Mesangial cell (primary cell): ENCODE results near the gene PNMA6A. TPM values are rescaled to one million over a fixed set of nuclear protein-coding genes. Genes with fewer than 3 reads are reported as not detected.

Source experiments
- total RNA-seq: library from RNA; depleted of rRNA; stranded (reverse); fragments of >200 nt; gene quantifications from 2 replicates; pipeline ENCODE4 v1.2.3, GENCODE V29; 2015

PNMA6A gene
- total RNA-seq: 2.6 and 6.8 TPM in 2 replicates

DNA sequence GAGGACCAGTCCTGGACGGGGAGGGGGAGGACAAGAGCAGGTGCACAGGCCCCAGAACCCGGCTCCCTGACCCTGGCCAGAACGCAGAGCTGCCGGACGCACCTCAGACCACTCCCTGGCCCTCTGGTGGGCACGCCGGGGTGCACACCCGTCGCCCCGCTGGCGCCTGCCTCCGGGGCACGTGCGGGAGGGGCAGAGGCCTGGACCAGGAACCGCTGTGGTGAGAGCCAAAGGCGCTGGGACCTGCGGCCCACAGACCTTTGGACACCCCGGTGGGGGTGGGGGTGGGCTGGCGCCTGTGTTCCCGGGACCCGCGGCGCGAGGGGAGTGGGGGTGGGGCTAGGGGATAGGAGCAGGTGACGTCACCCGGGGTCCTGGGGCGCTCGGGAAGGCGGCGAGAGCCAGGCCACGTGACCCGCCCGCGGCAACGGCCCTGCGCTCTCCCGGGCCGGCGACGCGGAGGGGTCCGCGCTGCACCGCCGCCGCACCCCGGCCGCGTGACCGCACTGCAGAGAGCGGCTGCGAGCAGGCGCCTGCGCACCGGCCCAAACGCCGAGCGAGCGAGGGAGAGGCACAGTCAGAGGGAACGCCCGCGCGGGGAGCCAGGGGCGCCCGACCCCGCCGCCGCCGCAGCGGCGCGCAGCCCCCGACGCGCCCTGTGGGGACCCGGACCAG, at the start of gene PNMA6A:
PNMA6A (plus strand) TSS at position 546 of the 675 bp plus-strand sequence. CDS start 609 bp downstream, outside the sequence.

DNA sequence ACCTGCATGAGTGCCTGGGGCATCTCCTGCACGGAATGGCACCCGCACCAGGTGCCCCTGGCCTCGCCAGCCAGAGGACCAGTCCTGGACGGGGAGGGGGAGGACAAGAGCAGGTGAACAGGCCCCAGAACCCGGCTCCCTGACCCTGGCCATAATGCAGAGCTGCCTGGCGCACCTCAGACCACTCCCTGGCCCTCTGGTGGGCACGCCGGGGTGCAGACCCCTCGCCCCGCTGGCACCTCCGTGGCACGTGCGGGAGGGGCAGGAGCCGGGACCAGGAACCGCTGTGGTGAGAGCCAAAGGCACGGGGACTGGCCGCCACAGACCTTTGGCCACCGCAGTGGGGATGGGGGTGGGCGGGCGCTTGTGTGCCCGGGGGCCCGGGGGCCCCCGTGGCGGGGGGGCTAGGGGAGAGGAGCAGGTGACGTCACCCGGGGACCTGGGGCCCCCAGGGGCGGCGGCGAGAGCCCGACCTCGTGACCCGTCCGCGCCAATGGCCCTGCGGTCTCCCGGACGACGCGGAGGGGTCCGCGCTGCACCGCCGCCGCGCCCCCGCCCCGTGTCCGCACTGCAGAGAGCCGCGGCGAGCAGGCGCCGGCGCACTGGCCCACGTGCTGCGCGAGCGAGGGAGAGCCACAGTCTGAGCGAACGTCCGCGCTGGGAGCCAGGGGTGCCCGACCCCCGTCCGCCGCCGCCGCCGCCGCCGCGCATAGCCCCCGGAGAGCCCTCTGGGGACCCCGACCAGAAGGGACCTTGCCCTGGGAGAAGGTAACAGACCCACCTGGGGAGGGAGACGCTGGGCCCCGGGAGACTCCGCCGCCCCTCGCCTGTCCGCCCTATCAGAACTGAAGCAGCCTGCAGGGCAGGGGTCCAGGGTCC, 16.1 kb upstream of the PNMA6A start, which contains the start of gene PNMA3:
PNMA3 (plus strand) TSS at position 600 of the 879 bp plus-strand sequence. CDS start 586 bp downstream, outside the sequence.

Other genes starting within 250 kb of the PNMA6A start
- 15.8 and 17.1 TPM in 2 replicates for gene CETN2, start 241.7 kb upstream of the PNMA6A start, total RNA-seq
- gene NSDHL, start 241.4 kb upstream of the PNMA6A start, total RNA-seq: 18.9 and 30.1 TPM in 2 replicates
- gene ZNF185, start 174.4 kb upstream of the PNMA6A start, total RNA-seq: 12.1 and 25.1 TPM in 2 replicates
- gene PNMA5, start 78.3 kb upstream of the PNMA6A start, total RNA-seq: not detected in 2 replicates
- under 0.01 and 0.76 TPM in 2 replicates for gene PNMA3, start 16.0 kb upstream of the PNMA6A start, total RNA-seq
- not detected in 2 replicates for gene MAGEA1, start 106.8 kb downstream of the PNMA6A start, total RNA-seq
- gene PNMA6F, start 249.3 kb downstream of the PNMA6A start, total RNA-seq: not detected in 2 replicates